Measurements from ENCODE around the gene CDKAL1. TPM values are rescaled to one million over a fixed set of nuclear protein-coding genes. Genes with fewer than 3 reads are reported as not detected.
"Not testable (repeated sequence)": the region's sequence is repeated elsewhere in the genome, so short reads cannot be mapped to it uniquely, and the experiment has no call there.

The CDKAL1 gene
- total RNA-seq, 1 donor from 2014 or later: 11.9 TPM

- Histone ChIP-seq H3K27me3 (no peaks in the 10 kb centered on the region), H3K27ac (no peak overlapping the region), H3K4me3 (no peak overlapping the region), H3K9me3 (no peaks in the 10 kb centered on the region), H3K4me1 (no peaks in the 10 kb centered on the region), H3K36me3 (no peaks in the 10 kb centered on the region)
- TF ChIP-seq, protein P1, sequence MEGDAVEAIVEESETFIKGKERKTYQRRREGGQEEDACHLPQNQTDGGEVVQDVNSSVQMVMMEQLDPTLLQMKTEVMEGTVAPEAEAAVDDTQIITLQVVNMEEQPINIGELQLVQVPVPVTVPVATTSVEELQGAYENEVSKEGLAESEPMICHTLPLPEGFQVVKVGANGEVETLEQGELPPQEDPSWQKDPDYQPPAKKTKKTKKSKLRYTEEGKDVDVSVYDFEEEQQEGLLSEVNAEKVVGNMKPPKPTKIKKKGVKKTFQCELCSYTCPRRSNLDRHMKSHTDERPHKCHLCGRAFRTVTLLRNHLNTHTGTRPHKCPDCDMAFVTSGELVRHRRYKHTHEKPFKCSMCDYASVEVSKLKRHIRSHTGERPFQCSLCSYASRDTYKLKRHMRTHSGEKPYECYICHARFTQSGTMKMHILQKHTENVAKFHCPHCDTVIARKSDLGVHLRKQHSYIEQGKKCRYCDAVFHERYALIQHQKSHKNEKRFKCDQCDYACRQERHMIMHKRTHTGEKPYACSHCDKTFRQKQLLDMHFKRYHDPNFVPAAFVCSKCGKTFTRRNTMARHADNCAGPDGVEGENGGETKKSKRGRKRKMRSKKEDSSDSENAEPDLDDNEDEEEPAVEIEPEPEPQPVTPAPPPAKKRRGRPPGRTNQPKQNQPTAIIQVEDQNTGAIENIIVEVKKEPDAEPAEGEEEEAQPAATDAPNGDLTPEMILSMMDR (IDR thresholded peaks at IDR 0.05): no peak
- intact Hi-C loops (cut with DNase I): no loop called here
- no peak for DNase-seq (ENCODE audit: low spot score in 2 of 2)
These were observed 183.5 kb downstream of the CDKAL1 start for GRCh38 chr6:20717743-20718142.

DNA sequence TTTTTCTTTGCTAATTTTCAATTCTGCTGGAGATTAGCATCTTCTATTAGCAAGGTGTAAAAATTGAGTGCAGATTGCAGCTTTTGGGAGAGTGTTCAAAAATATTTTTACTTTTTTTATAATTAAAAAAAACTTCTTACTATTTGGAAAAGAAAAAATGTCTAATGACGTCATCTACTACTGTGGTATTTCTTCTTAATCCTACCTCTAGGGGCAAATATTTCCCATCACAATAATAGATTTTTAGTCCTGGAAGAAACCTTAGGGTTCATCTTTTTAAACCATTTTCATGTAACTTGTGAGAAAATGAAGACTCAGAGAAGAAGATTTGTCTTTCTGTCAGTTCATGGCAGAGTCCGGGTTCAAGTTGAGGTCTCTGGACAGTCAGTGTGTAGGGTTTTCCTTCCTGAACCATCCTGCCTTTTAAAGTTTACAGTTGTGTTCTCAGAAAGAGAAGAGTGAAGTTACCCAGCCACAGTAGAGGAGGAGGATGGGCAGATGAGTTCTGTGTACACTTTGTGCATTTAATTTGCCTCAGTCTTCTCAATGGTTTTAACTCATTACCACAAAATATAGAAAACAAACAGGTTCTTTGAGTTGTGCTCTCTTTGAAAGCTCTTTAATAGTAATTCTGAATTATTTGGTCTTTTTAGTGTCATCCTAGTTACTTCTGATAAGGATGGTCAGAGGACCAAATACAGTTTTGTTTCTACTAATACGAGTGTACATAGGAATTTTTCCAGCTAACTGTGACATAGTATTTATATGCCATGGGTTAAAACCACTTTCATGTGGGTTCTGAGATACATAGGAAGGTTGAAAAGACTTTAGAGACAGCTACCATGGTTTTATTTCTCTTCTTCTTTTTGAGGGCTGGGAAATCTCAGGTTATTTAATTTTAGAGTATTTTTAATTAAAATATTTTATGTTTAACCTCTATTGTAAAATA, 184.7 kb downstream of the CDKAL1 start:
- H3K36me3 ChIP-seq: peaks cover 0 to 5% of the 10 kb centered on the region in 2 donors
- DNase-seq (ENCODE audit: low spot score in 2 of 2): no peak
- no peaks in the 10 kb centered on the region for H3K27me3 ChIP-seq
- TF ChIP-seq, protein P1 (IDR thresholded peaks at IDR 0.05): no peak
- no peaks in the 10 kb centered on the region for H3K9me3 ChIP-seq
- intact Hi-C loops (cut with DNase I): no loop called here
- no peak overlapping the region for H3K27ac ChIP-seq
- H3K4me3 ChIP-seq: no peak overlapping the region
- no peaks in the 10 kb centered on the region for H3K4me1 ChIP-seq

GRCh38 chr6:20719980-20720379, 185.7 kb downstream of the CDKAL1 start:
- Histone ChIP-seq H3K9me3 (no peaks in the 10 kb centered on the region), H3K27me3 (no peaks in the 10 kb centered on the region), H3K36me3 (peaks cover 0 to 5% of the 10 kb centered on the region in 2 donors), H3K4me3 (no peak overlapping the region), H3K4me1 (no peaks in the 10 kb centered on the region), H3K27ac (no peak overlapping the region)
- TF ChIP-seq, protein P1 (IDR thresholded peaks at IDR 0.05): no peak
- intact Hi-C loops (cut with DNase I): no loop called here
- no peak for DNase-seq (ENCODE audit: low spot score in 2 of 2)

DNA sequence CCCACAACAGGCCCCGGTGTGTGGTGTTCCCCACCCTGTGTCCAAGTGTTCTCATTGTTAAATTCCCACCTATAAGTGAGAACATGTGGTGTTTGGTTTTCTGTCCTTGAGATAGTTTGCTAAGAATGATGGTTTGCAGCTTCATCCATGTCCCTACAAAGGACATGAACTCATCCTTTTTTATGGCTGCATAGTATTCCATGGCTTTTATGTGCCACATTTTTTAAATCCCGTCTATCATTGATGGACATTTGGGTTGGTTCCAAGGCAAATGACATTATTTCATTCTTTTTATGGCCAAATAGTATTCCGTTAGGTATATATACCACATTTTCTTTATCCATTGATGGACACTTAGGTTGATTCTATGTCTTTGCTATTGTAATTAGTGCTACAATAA, 186.9 kb downstream of the CDKAL1 start:
- H3K27me3 ChIP-seq; H3K4me3 ChIP-seq; DNase-seq (ENCODE audit: low spot score in 2 of 2); H3K36me3 ChIP-seq; intact Hi-C loops (cut with DNase I); H3K27ac ChIP-seq; H3K9me3 ChIP-seq; H3K4me1 ChIP-seq: not testable (repeated sequence)

GRCh38 chr6:20722455-20722854, 188.2 kb downstream of the CDKAL1 start:
- Histone ChIP-seq H3K9me3 (no peaks in the 10 kb centered on the region), H3K4me3 (no peak overlapping the region), H3K27ac (no peak overlapping the region), H3K36me3 (peaks cover 0 to 5% of the 10 kb centered on the region in 2 donors), H3K27me3 (no peaks in the 10 kb centered on the region), H3K4me1 (no peaks in the 10 kb centered on the region)
- no peak for DNase-seq (ENCODE audit: low spot score in 2 of 2)
- TF ChIP-seq, protein P1 (IDR thresholded peaks at IDR 0.05): no peak
- intact Hi-C loops (cut with DNase I): no loop called here

GRCh38 chr6:20723236-20723635, 189.0 kb downstream of the CDKAL1 start:
- intact Hi-C loops (cut with DNase I): no loop called here
- Histone ChIP-seq H3K36me3 (peaks cover 0 to 5% of the 10 kb centered on the region in 2 donors), H3K4me1 (no peaks in the 10 kb centered on the region), H3K27me3 (no peaks in the 10 kb centered on the region), H3K27ac (no peak overlapping the region), H3K4me3 (no peak overlapping the region), H3K9me3 (no peaks in the 10 kb centered on the region)
- TF ChIP-seq, protein P1 (IDR thresholded peaks at IDR 0.05): no peak
- no peak for DNase-seq (ENCODE audit: low spot score in 2 of 2)

Measured in ascending aorta (tissue), 2 donors.